SU-DHL-6 (cell line): ENCODE measurements around the gene TFDP2.

Experiments
- H2AFZ ChIP-seq: fragments of 200-600 bp; sonication (generic); 2 replicates; pipeline ENCODE4 v1.6.1; 2014; ENCODE audit warnings: low read depth, mild to moderate bottlenecking, moderate library complexity, mixed read lengths, antibody characterized with exemption, low read length; ENCODE audit not compliant: severe bottlenecking
- H3F3A ChIP-seq: fragments of 200-600 bp; shearing (Covaris generic); 2 replicates; pipeline ENCODE4 v1.6.0; 2016; ENCODE audit warnings: antibody characterized with exemption, mild to moderate bottlenecking; ENCODE audit not compliant: insufficient read depth
- H3K27ac ChIP-seq: fragments of 200-600 bp; sonication (generic); 2 replicates; pipeline ENCODE4 v1.5.1; 2016; ENCODE audit warnings: low read depth, mild to moderate bottlenecking, low read length, moderate library complexity, mixed read lengths
- H3K27me3 ChIP-seq: fragments of 200-600 bp; sonication (generic), shearing (Covaris generic); 2 replicates; pipeline ENCODE4 v1.6.0; 2014; ENCODE audit warnings: mild to moderate bottlenecking, low read length
- H3K36me3 ChIP-seq: fragments of 200-600 bp; sonication (generic); 2 replicates; pipeline ENCODE4 v1.6.1; 2014; ENCODE audit warnings: mild to moderate bottlenecking, low read length, mixed read lengths
- H3K4me2 ChIP-seq: fragments of 300-600, 200-600 bp; shearing (Covaris generic), sonication (generic); 2 replicates; pipeline ENCODE4 v1.6.0; 2014; ENCODE audit warnings: low read length, low read depth, mild to moderate bottlenecking; ENCODE audit not compliant: poor library complexity, severe bottlenecking
- H3K4me3 ChIP-seq: fragments of 200-600 bp; sonication (generic); 2 replicates; pipeline ENCODE4 v1.5.1; 2014; ENCODE audit warnings: antibody characterized with exemption, low read length, mild to moderate bottlenecking, mixed read lengths; ENCODE audit not compliant: insufficient read depth, poor library complexity, severe bottlenecking
- H3K79me2 ChIP-seq: fragments of 200-600 bp; sonication (generic); 2 replicates; pipeline ENCODE4 v1.6.1; 2014; ENCODE audit warnings: mild to moderate bottlenecking, low read length, moderate library complexity; ENCODE audit not compliant: insufficient read depth
- H3K9ac ChIP-seq: fragments of 200-600 bp; sonication (generic); 2 replicates; pipeline ENCODE4 v1.7.0; 2014; ENCODE audit warnings: mild to moderate bottlenecking, low read length
- H3K9me2 ChIP-seq: fragments of 200-600 bp; sonication (generic); replicated peaks from 2 replicates; pipeline ENCODE4 v1.6.1; 2014; ENCODE audit warnings: low read length; ENCODE audit not compliant: insufficient read depth
- H3K9me3 ChIP-seq: fragments of 200-600 bp; sonication (generic); 2 replicates; pipeline ENCODE4 v1.6.1; 2014; ENCODE audit warnings: low read length, mixed read lengths; ENCODE audit not compliant: insufficient read depth
- H4K20me1 ChIP-seq: fragments of 200-600 bp; sonication (generic); 2 replicates; pipeline ENCODE4 v1.6.1; 2014; ENCODE audit warnings: low read depth, mild to moderate bottlenecking, antibody characterized with exemption, low read length, moderate library complexity, mixed read lengths
- EZH2phosphoT487 ChIP-seq: fragments of 200-600 bp; sonication (generic), shearing (Covaris generic); conservative IDR thresholded peaks from 2 replicates; pipeline ENCODE4 v1.6.1; 2018; ENCODE audit warnings: mild to moderate bottlenecking, antibody characterized with exemption, low read length, moderate library complexity, mixed read lengths
- TF ChIP-seq, protein P1 (sequence below): fragments of 200-600 bp; sonication (generic); IDR thresholded peaks from one replicate; pipeline ENCODE4 v1.5.1; 2017; ENCODE audit warnings: antibody characterized with exemption, mild to moderate bottlenecking, low read length, moderate library complexity; ENCODE audit not compliant: insufficient read depth, poor library complexity, severe bottlenecking

Gene TFDP2

GRCh38 chr3:142117056-142117851 lies 32.1 kb downstream of the TFDP2 start:
- no peaks in the 10 kb centered on the region for H3K9me3 ChIP-seq
- H3K9me2 ChIP-seq: no peaks in the 10 kb centered on the region
- no peak overlapping the region for H3K4me2 ChIP-seq
- H3K9ac ChIP-seq: no peak overlapping the region
- H3K79me2 ChIP-seq: no peaks in the 10 kb centered on the region
- H4K20me1 ChIP-seq: no peaks in the 10 kb centered on the region; the same call in 1 of the 2 replicates
- no peaks in the 10 kb centered on the region for H3K27me3 ChIP-seq
- H3F3A ChIP-seq: no peaks in the 10 kb centered on the region
- TF ChIP-seq, protein P1, sequence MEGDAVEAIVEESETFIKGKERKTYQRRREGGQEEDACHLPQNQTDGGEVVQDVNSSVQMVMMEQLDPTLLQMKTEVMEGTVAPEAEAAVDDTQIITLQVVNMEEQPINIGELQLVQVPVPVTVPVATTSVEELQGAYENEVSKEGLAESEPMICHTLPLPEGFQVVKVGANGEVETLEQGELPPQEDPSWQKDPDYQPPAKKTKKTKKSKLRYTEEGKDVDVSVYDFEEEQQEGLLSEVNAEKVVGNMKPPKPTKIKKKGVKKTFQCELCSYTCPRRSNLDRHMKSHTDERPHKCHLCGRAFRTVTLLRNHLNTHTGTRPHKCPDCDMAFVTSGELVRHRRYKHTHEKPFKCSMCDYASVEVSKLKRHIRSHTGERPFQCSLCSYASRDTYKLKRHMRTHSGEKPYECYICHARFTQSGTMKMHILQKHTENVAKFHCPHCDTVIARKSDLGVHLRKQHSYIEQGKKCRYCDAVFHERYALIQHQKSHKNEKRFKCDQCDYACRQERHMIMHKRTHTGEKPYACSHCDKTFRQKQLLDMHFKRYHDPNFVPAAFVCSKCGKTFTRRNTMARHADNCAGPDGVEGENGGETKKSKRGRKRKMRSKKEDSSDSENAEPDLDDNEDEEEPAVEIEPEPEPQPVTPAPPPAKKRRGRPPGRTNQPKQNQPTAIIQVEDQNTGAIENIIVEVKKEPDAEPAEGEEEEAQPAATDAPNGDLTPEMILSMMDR: no peak
- H2AFZ ChIP-seq: no peak overlapping the region
- H3K36me3 ChIP-seq: no peaks in the 10 kb centered on the region
- no peak overlapping the region for H3K4me3 ChIP-seq
- H3K27ac ChIP-seq: no peak overlapping the region

DNA sequence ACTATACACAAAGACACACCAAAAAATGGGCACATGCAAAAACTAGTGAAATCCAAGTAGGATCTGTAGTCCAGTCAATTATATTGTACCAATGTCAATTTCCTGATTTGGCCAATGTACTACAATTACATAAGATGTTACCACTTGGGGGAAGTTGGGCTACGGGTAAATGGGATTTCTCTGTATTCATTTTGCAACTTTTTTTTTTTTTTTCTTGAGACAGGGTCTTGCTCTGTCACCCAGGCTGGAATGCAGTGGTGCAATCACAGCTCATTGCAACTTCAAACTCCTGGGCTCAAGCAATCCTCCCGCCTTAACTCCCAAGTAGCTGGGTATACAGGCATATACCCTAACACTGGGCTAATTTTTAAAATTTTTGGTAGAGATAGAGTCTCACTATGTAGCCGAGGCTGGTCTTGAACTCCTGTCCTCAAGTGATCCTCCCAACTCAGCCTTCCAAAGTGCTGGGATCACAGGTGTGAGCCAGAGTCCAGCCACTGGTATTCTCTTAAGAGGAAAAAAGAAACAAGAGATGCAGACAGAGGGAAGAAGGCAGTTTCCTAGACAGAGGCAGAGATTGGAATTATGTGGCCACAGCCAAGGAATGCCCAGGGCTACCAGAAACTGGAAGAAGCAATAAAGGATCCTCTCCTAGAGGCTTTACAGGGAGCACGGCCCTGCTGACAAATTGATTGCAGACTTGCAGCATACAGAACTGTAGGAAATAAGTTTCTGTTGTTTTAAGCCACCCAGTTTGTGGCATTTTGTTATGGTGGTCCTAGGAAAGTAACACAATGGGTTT lies 33.3 kb downstream of the TFDP2 start:
- H3F3A ChIP-seq: no peaks in the 10 kb centered on the region
- no peaks in the 10 kb centered on the region for H3K79me2 ChIP-seq
- no peak overlapping the region for H3K4me3 ChIP-seq
- H2AFZ ChIP-seq: no peak overlapping the region
- H3K9me2 ChIP-seq: no peaks in the 10 kb centered on the region
- H3K4me2 ChIP-seq: no peak overlapping the region
- H3K9me3 ChIP-seq: no peaks in the 10 kb centered on the region
- H4K20me1 ChIP-seq: no peaks in the 10 kb centered on the region; the same call in 1 of the 2 replicates
- no peak overlapping the region for H3K9ac ChIP-seq
- no peak overlapping the region for H3K27ac ChIP-seq
- no peaks in the 10 kb centered on the region for H3K36me3 ChIP-seq
- no peaks in the 10 kb centered on the region for H3K27me3 ChIP-seq
- TF ChIP-seq, protein P1: no peak
- TF ChIP-seq EZH2phosphoT487: no peak

- H3K79me2 ChIP-seq: no peaks in the 10 kb centered on the region
- no peaks in the 10 kb centered on the region for H3F3A ChIP-seq
- TF ChIP-seq, protein P1: no peak
- no peak for TF ChIP-seq EZH2phosphoT487
- no peak overlapping the region for H3K27ac ChIP-seq
- no peak overlapping the region for H3K4me3 ChIP-seq
- H3K9ac ChIP-seq: no peak overlapping the region
- no peak overlapping the region for H2AFZ ChIP-seq
- no peaks in the 10 kb centered on the region for H3K27me3 ChIP-seq
- no peaks in the 10 kb centered on the region for H3K9me2 ChIP-seq
- H3K4me2 ChIP-seq: no peak overlapping the region
- no peaks in the 10 kb centered on the region for H3K9me3 ChIP-seq
- H3K36me3 ChIP-seq: no peaks in the 10 kb centered on the region
- H4K20me1 ChIP-seq: no peaks in the 10 kb centered on the region
Measured at GRCh38 chr3:142112601-142113000, 36.7 kb downstream of the TFDP2 start.
